SK-N-SH treated with all-trans-retinoic acid at 6 μM for 48 hours (cell line): ENCODE data around the gene TTLL13.

Experiments used
- ARNTL ChIP-seq: fragments of 450-650 bp; formaldehyde crosslinking; IDR thresholded peaks from 2 replicates; pipeline ENCODE4 v1.5.0; 2020; ENCODE audit warnings: low read depth, mild to moderate bottlenecking, moderate library complexity, borderline replicate concordance
- GLIS3 ChIP-seq: fragments of 250-450 bp; sonication (Bioruptor Pico); IDR thresholded peaks from 2 replicates; pipeline ENCODE4 v1.5.0; 2020; ENCODE audit warnings: mild to moderate bottlenecking, moderate library complexity
- OSR1 ChIP-seq: fragments of 250-450 bp; sonication (Bioruptor Pico); IDR thresholded peaks from 2 replicates; pipeline ENCODE4 v1.8.0; 2022; ENCODE audit warnings: moderate library complexity, mild to moderate bottlenecking, inconsistent platforms
- ZFP30 ChIP-seq: fragments of 450-650 bp; formaldehyde crosslinking; IDR thresholded peaks from 2 replicates; pipeline ENCODE4 v1.5.0; 2022; ENCODE audit warnings: mild to moderate bottlenecking, moderate library complexity
- TF ChIP-seq, protein P1 (sequence below): fragments of 250-450 bp; sonication (Bioruptor Pico); IDR thresholded peaks from 2 replicates; pipeline ENCODE4 v1.8.0; 2020; ENCODE audit warnings: mild to moderate bottlenecking, moderate library complexity, borderline replicate concordance
- TF ChIP-seq, protein P2 (sequence below): fragments of 250-450 bp; sonication (Bioruptor Pico); IDR thresholded peaks from 2 replicates; pipeline ENCODE4 v1.5.1; 2020; ENCODE audit warnings: low read depth, mild to moderate bottlenecking, moderate library complexity

GRCh38 chr15:90266061-90266431 is 16.7 kb downstream of the TTLL13 start:
- no peak for TF ChIP-seq OSR1 (CRISPR knock-in tag)
- no peak for TF ChIP-seq ZFP30
- TF ChIP-seq, protein P1, sequence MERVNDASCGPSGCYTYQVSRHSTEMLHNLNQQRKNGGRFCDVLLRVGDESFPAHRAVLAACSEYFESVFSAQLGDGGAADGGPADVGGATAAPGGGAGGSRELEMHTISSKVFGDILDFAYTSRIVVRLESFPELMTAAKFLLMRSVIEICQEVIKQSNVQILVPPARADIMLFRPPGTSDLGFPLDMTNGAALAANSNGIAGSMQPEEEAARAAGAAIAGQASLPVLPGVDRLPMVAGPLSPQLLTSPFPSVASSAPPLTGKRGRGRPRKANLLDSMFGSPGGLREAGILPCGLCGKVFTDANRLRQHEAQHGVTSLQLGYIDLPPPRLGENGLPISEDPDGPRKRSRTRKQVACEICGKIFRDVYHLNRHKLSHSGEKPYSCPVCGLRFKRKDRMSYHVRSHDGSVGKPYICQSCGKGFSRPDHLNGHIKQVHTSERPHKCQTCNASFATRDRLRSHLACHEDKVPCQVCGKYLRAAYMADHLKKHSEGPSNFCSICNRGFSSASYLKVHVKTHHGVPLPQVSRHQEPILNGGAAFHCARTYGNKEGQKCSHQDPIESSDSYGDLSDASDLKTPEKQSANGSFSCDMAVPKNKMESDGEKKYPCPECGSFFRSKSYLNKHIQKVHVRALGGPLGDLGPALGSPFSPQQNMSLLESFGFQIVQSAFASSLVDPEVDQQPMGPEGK (CRISPR knock-in tag), result no peak
- TF ChIP-seq, protein P2, sequence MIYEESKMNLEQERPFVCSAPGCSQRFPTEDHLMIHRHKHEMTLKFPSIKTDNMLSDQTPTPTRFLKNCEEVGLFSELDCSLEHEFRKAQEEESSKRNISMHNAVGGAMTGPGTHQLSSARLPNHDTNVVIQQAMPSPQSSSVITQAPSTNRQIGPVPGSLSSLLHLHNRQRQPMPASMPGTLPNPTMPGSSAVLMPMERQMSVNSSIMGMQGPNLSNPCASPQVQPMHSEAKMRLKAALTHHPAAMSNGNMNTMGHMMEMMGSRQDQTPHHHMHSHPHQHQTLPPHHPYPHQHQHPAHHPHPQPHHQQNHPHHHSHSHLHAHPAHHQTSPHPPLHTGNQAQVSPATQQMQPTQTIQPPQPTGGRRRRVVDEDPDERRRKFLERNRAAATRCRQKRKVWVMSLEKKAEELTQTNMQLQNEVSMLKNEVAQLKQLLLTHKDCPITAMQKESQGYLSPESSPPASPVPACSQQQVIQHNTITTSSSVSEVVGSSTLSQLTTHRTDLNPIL (CRISPR knock-in tag), result no peak
- TF ChIP-seq GLIS3 (CRISPR knock-in tag), result no peak
- TF ChIP-seq ARNTL (CRISPR knock-in tag), result no peak
